HG02970 (cell line): ENCODE measurements around the gene LMBR1.
"Not testable (repeated sequence)": the region's sequence is repeated elsewhere in the genome, so short reads cannot be mapped to it uniquely, and the experiment has no call there.

Experiments used
- ATAC-seq: cut with Tn5 transposase; IDR thresholded peaks from one replicate; pipeline ENCODE4 v1.9.1; 2021; ENCODE audit warnings: mild to moderate bottlenecking, moderate library complexity, moderate number of reproducible peaks; ENCODE audit not compliant: unreplicated experiment, low FRiP score

The LMBR1 gene

DNA sequence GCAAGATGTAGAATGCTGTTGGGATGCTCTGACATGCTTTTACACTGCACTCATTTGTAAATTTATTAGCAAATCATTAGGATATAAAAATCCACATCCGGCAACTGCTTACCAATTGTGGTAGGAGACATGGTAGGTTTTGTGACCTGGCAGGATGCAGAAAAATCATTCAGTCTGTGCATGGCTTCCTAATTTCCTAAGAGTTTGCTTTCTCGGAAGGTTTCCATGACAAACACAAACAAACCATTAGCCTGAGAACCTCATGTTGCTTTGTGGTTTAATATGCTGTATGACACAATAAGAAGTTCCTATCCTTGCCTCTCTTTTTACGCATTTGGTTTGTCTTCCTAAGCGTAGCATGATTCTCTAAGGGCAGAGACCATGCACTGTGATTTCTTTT, 14.7 kb upstream of the LMBR1 start:
- ATAC-seq, result no peak

DNA sequence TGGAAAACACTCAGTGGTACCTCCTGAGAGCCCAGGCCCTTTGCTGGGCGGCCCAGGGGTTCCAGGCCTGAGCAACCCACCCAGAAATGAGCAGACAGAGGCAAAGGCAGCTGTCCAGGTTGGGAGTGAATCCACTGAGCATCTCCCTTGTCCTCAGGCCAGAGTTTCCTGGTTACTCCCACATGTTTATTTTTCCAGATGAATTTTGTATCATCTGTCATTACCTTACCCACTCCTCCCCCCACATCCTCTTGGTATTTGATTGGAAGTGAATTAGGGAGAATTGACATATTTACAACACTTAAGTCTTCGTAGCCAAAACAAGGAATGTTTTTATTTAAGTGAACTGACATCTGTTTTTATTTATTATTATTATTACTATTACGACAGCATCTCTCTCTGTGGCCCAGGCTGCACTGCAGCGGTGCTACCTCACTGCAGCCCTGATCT, 13.2 kb upstream of the LMBR1 start:
- ATAC-seq, result no peak

DNA sequence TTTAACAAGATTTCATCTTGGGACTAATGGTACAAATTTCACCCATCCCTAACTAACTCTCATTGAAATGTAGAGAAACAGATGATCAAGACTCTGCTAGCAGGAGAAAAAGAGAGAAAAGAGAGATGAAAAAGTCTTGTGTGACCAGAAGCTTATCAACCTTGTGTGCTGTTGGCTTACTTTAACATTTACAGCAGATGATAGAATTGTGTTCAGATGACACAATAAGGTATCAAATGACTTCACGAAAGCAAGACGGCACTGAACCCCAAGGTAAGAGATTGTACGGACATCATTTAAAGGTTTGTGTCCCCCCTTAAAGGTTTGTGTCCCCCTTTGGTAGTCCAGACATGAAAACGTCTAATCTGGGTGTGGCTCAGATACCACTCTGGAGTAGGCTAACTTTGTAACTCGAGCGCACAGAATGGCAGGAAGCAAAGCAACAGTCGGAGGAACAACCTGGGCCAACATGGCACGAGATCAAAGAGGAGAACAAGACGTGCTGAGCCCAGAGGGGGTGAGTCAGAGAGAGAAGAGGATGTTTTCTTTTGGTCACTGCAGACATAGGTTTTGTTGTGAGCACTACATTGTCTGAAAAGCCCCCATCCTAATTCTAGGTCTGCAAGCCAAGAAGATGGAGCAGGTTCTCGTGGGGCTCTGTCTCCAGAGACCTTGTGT, 10.4 kb upstream of the LMBR1 start:
- no peak for ATAC-seq

DNA sequence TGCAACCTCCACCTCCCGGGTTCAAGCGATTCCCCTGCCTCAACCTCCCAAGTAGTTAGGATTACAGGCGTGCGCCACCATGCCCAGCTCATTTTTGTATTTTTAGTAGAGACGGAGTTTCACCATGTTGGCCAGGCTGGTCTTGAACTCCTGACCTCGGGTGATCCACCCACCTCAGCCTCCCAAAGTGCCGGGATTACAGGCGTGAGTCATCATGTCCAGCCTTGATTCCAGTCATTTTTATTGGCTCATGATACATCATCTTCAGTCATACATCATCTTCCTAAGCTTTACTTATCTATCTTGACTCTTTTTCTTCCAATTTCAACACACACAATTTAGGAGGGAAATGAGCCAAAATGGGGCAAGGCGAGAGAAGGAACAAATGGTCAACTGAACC, 7.1 kb upstream of the LMBR1 start:
- ATAC-seq, result not testable (repeated sequence)

DNA sequence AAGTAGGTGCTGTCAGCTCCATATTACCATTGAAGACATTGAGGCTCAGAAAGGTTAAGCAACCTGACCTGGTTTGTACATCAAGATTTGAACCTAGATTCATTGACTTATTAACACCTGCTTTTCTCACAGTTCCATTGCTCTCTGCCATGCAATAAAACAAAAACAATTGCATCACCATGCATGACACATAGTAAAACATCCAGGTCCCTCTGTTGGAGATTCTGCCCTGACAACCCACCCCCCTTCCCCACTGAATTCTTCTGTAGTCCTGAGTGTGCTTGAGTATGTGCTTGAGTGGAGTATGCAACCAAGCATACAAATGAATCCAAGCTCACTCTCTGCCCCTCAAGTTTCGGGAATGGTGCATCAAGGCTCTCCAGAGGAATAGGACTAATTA, 6.0 kb upstream of the LMBR1 start:
- ATAC-seq, result no peak

DNA sequence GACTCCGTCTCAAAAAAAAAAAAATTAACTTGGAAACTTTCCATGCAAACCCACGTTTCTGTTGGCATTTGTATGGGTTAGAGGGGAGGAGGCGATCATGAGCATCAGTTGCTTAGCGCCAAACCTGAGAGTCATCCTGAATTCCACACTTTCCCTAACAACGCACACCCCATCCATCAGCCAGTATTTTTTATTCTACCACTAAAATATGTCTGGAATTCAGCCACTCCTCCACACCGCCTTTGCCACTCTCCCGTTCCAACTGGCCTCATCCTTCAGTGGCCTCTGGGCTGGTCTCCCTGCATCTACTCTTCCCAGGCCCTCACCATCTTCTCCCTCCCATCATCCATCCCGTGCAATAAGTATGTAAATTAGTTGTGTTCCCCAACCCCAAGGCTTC, 4.7 kb upstream of the LMBR1 start:
- ATAC-seq, result no peak

DNA sequence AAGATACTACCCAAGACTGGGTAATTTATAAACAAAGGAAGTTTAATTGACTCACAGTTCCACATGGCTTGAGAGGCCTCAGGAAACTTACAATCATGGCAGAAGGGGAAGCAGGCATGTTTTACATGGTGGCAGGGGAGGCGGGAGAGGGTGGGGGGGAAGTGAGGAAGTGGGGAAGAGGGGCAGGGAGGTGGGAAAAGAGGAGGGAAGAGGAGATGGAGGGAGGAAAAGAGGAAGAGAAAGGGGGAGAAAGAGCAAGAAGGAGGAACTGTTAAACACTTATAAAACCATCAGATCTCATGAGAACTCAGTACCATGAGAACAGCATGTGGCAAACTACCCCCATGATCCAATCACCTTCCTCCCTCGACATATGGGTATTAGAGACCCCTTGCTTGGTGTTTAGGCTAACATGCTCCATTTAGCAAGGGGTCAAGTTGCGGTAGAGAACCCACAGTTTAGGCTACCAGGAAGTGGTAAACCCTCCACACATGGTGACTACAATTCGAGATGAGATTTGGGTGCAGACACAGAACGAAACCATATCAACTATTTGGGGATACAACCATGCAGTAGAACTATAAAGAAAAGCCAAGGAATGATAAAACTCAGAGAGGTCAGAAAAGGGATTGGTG, 3.5 kb upstream of the LMBR1 start:
- no peak for ATAC-seq

DNA sequence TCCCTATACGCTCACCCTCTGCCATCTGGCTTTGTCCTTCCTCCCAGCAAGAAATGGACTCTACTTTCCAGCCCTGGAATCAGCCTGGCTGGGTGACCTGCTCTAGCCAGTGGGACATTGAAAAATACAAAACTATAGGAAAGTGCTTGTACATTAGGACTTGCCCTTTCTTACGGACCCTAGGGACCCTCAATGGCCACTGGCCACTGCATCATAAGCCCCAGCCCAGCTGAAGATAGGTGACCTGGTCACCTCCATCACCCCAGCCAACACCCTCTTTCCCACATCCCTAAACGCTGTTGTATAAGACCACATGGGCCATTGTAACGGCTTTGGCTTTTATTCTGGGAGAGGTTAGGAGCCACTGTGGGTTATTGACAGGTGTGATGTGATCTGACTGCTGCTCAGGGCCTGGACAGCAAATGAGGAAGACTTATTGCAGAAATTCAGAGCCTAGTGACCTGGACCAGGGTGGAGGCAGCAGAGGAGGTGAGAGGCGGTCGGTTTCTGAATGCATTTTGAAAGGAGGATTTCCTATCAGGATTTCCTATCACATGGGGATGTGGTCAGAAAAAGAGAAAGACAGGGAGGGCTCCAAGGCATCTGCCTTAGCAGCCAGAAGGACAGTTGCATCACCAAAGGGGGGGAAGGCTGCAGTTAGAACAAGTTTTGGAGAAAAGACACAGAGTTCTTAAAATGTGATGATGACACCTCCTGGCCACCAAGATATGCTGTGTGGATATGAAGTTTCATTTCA, 2.2 kb upstream of the LMBR1 start:
- no peak for ATAC-seq

DNA sequence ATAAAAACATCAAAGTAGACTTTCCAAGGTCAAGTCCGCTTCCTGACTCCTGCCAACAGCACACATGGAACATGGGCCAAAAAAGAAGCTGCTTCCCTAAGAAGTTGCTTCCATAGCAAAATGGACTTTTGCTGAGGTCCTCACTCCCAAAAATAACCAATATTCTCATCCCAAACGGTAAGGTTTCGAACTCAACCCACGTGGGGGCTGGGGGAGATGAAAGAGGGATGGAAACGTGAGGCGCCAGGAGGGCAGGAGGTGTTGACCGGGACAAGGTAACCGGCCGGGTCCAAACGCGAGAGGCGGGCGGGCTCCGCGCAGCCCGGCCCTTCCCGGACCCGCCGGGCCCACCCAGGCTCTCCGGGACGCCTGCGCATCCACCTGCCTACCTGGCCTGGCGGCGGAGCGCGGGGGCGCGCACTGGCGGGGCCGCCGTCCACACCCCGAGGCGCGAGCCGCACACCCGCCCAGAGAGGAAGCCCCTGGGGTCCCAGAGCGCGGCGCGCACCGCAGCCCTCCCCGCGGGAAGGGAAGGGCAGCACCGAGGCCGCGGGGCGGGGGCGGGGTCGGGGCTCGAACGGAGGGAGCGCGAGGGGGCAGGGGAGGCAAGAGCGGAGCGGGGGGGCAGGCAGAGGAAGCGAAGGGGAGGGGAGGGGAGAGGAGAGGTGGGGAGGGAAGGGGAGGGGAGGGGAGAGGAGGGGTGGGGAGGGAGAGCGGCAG, 742 bp downstream of the LMBR1 start:
- ATAC-seq, result peak; percentile 33

DNA sequence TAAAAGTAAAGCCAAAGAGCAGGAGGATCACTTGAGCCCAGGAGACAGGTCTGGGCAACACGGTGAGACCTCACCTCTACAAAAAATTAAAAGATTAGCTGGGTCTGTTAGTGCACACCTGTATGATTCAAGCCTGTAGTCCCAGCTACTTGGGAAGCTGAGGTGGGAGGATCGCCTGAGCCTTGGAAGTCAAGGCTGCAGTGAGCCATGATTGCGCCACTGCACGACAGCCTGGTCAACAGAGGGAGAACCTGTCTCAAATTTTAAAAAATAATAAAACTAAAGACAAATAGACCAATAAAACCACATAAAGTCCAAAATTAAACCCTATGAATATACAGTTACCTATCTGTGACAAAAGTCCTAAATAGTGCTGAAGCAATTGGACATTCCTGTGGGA, 3.2 kb downstream of the LMBR1 start:
- no peak for ATAC-seq

DNA sequence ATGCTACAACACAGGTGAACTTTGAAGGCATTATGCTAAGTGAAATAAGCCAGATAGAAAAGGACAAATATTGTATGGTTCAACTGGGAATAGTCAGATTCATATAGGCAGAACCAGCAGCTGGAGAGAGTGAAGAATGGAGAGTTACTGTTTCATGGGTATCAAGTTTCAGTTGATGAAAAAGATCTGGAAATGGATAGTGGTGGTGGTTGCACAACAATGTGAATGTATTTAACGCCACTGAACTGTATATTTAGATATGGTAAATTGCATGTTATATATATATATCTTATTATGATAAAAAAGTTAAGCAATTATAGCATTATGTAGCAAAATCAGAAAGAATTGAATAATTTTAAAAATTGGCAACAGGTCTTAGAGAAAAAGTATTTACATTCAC, 3.9 kb downstream of the LMBR1 start:
- ATAC-seq, result no peak

DNA sequence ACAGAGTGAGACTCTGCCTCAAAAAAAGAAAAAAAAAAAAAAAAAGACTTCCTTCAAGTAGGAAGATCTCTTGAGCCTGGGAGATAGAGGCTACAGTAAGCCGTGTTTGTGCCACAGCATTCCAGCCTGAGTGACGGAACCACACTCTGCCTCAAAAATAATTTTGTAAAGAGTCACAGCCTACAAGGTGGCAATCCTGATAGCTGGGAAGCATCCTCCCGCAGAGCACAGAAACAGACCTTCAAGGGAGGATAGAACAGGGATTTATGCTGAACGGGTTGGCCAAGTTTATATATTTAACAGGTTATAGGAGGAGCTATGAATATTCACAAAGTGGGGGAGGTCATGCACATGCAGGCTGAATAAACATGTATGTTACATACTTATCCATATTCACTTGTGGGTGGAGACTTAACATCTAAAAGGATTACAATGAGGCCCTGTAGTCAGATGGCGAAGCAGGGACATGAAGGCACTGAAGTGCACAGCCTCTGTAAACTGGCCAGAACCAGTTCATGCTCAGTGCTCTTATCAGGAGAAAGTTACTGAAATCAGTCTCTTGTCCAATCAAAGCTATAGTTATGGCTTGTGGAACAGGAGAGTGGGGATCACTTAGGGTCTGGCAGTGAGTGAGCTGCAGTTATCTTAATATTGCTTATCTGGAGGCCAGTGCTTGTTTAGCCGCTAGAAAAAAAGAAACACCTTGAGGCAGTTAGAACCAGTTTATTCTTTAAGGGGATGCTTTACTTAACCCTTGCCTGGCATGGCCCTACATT, 6.8 kb downstream of the LMBR1 start:
- ATAC-seq, result no peak

DNA sequence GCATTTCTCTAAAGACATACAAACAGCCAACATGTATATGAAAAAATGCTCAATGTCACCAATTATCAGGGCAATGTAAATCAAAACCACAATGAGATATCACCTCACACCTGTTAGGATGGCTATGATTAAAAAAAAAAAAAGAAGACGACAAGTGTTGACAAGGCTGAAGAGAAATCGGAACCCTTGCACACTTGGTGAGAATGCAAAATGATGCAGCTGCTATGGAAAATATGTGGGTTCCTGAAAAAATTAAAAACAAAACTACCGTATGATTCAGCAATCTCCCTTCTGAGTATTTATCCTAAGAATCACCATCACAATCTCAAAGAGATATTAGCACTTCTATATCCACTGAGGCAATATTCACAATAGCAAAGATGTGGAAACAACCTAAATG, 11.3 kb downstream of the LMBR1 start:
- ATAC-seq, result no peak

DNA sequence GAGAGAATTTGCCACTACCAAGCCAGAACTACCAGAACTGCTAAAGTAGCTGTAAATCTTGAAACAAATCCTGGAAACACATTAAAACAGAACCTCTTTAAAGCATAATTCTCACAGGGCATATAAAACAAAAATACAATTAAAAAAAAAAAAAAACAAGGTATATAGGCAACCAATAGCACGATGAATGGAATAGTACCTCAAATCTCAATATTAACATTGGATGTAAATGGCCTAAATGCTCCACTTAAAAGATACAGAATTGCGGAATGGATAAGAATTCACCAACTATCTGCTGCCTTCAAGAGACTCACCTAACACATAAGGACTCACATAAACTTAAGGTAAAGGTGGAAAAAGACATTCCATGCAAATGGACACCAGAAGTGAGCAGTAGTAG, 17.2 kb downstream of the LMBR1 start:
- ATAC-seq, result no peak

DNA sequence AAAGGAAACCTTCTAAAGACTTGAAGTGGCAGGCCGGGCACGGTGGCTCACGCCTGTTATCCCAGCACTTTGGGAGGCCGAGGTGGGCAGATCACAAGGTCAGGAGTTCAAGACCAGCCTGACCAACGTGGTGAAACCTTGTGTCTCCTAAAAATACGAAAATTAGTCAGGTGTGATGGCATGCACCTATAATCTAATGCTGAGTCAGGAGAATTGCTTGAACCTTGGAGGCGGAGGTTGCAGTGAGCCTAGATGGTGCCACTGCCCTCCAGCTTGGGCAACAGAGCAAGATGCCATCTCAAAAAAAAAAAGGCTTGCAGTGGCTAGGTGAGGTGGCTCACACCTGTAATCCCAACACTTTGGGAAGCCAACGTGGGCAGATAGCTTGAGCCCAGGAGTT, 24.6 kb downstream of the LMBR1 start:
- ATAC-seq, result not testable (repeated sequence)

DNA sequence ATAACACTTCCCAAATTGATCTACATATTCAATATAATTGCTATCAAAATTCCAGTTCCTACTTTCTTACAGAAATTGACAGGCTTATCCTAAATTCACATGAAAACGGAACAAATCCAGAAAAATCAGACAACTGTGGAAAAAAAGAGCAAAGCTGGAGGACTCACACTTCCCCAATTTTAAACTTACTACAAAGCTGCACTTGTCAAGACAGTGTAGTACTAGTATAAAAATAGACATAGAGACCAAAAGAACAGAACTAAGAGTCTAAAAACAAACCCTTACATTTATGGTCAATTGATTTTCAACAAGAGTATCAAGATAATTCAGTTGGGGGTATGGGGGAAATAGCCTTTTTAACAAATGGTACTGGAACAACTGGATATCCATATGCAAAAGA, 27.5 kb downstream of the LMBR1 start:
- ATAC-seq, result no peak

DNA sequence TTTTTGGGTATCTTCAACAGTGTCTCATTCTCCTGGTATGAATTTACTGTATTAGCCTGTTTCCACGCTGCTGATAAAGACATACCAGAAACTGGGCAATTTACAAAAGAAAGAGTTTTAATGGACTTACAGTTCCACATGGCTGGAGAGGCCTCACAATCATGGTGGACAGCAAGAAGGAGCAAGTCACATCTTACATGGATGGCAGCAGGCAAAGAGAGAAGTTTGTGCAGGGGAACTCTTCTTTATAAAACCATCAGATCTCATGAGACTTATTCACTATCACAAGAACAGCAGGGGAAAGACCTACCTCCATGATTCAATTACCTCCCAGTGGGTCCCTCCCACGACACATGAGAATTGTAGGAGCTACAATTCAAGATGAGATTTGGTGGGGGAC, 31.0 kb downstream of the LMBR1 start:
- not testable (repeated sequence) for ATAC-seq

DNA sequence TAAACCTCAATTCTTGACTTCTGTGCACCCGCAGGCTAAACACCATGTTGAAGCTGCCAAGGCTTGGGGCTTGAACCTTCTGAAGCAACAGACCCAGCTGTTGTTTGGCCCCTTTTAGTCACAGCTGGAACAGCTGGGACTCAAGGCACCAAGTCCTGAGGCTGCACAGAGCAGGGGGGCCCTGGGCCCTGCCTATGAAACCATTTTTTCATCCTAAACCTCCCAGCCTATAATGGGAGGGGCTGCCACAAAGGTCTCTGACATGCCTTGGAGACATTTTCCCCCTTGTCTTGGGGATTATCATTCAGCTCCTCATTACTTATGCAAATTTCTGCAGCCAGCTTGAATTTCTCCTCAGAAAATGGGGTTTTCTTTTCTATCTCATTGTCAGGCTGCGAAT, 31.8 kb downstream of the LMBR1 start:
- no peak for ATAC-seq

DNA sequence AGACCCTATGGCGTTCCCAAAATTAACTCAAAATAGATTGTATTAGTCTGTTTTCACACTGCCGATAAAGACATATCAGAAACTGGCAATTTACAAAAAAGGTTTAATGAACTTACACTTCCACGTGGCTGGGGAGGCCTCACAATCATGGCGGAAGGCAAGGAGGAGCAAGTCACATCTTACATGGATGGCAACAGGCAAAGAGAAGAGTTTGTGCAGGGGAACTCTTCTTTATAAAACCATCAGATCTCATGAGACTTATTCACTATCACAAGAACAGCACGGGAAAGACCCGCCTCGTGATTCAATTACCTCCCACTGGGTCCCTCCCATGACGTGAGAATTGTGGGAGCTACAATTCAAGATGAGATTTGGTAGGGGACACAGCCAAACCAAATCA, 32.9 kb downstream of the LMBR1 start:
- ATAC-seq, result not testable (repeated sequence)

DNA sequence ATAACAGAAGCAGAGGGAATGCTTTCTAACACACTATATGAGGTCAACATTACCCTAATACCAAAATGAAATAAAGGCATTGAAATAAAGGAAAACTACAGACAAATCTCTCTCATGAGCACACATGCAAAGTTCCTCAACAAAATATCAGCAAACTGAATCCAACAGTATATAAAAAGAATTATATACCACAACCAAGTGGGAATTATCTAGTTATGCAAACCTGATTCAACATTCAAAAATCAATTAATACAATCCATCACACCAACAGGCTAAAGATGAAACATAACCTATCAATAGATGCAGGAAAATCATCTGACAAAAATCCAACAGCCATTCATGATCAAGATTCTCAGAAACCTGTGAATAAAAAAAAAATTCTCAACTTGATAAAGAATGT, 34.5 kb downstream of the LMBR1 start:
- no peak for ATAC-seq
